Fibroblast of lung (primary cell): ENCODE results near the gene CLIC3. TPM values are rescaled to one million over a fixed set of nuclear protein-coding genes. Genes with fewer than 3 reads are reported as not detected.

Experiments used
- DNase-seq, 2 donors: peaks; one replicate each; pipeline versions ENCODE4 v3.0.0 to v3.0.0-alpha.2; 2010; ENCODE audit warnings: low read depth in 2 of 2
- H2AFZ ChIP-seq: 2 replicates; pipeline ENCODE4 v1.5.1; 2012; ENCODE audit warnings: low read length, control low read depth, inconsistent platforms
- H3K27ac ChIP-seq: 2 replicates; pipeline ENCODE4 v1.5.1; 2011; ENCODE audit warnings: low read length, control low read depth; ENCODE audit not compliant: insufficient read depth
- H3K27me3 ChIP-seq: 2 replicates; pipeline ENCODE4 v1.5.1; 2011; ENCODE audit warnings: mild to moderate bottlenecking, low read length; ENCODE audit not compliant: control insufficient read depth, insufficient read depth
- H3K36me3 ChIP-seq: 2 replicates; pipeline ENCODE4 v1.5.1; 2011; ENCODE audit warnings: low read length; ENCODE audit not compliant: control insufficient read depth, insufficient read depth
- H3K4me1 ChIP-seq: 2 replicates; pipeline ENCODE4 v1.5.1; 2011; ENCODE audit warnings: low read length; ENCODE audit not compliant: control insufficient read depth, insufficient read depth; ENCODE audit errors: extremely low read depth
- H3K4me2 ChIP-seq: 2 replicates; pipeline ENCODE4 v1.5.1; 2011; ENCODE audit warnings: low read length, control low read depth; ENCODE audit not compliant: insufficient read depth; ENCODE audit errors: extremely low read depth
- H3K4me3 ChIP-seq, 4 experiments: fragments of 200-600 bp in 1 of 4; sonication (generic) in 1 of 4; replicated peaks in 1 of 4; 2 replicates each; pipeline ENCODE4 v1.5.1; 2011 to 2016; ENCODE audit warnings: low read length in 4 of 4, low read depth in 3 of 4, mild to moderate bottlenecking in 3 of 4, control low read depth in 2 of 4, inconsistent platforms in 1 of 4, mixed read lengths in 1 of 4; ENCODE audit not compliant: insufficient read depth in 1 of 4; ENCODE audit errors: control extremely low read depth in 1 of 4
- H3K79me2 ChIP-seq: 2 replicates; pipeline ENCODE4 v1.5.1; 2012; ENCODE audit warnings: mild to moderate bottlenecking, low read length, inconsistent platforms; ENCODE audit not compliant: control insufficient read depth, insufficient read depth
- H3K9ac ChIP-seq: 2 replicates; pipeline ENCODE4 v1.5.1; 2011; ENCODE audit warnings: mild to moderate bottlenecking, low read length, control low read depth; ENCODE audit not compliant: insufficient read depth
- H3K9me3 ChIP-seq: 2 replicates; pipeline ENCODE4 v1.5.1; 2012; ENCODE audit warnings: low read depth, low read length; ENCODE audit not compliant: control insufficient read depth, insufficient read depth
- H4K20me1 ChIP-seq: 2 replicates; pipeline ENCODE4 v1.5.1; 2011; ENCODE audit warnings: low read length; ENCODE audit not compliant: control insufficient read depth, insufficient read depth; ENCODE audit errors: extremely low read depth
- CTCF ChIP-seq, 2 donors: IDR thresholded peaks in 1 of 2; conservative IDR thresholded peaks in 1 of 2; 1 replicate in 1 of 2; 2 replicates in 1 of 2; pipeline ENCODE4 v1.5.1; 2011 to 2012; ENCODE audit warnings: low read length in 2 of 2, control low read depth in 1 of 2, inconsistent platforms in 1 of 2, low read depth in 1 of 2, mild to moderate bottlenecking in 1 of 2
- EZH2 ChIP-seq: IDR thresholded peaks from 2 replicates; pipeline ENCODE4 v1.5.1; 2012; ENCODE audit warnings: low read length, control low read depth, mild to moderate bottlenecking; ENCODE audit errors: missing control alignments
- polyA plus RNA-seq, 2 donors: library from polyadenylated mRNA; depleted of rRNA in 1 of 2; stranded (reverse) in 1 of 2; unstranded in 1 of 2; fragments of >200 nt; gene quantifications; 2 replicates each; pipeline ENCODE4 v1.2.1, GENCODE V29; 2011 to 2012; ENCODE audit warnings: missing spikeins in 1 of 2
- total RNA-seq: library from RNA; depleted of rRNA; stranded (reverse); fragments of >200 nt; gene quantifications from 2 replicates; pipeline ENCODE4 v1.2.1, GENCODE V29; 2014

CLIC3 gene
- total and polyA plus RNA-seq, 2 donors (not counting 1 experiment from before 2014, with no cell fraction given), result 0.98 to 3.5 TPM

- no peaks in the 10 kb centered on the region for H3K36me3 ChIP-seq
- no peak overlapping the region for H2AFZ ChIP-seq
- H3K27me3 ChIP-seq, result peaks cover 4% of the 10 kb centered on the region
- H4K20me1 ChIP-seq, result no peaks in the 10 kb centered on the region
- no peaks in the 10 kb centered on the region for H3K4me1 ChIP-seq
- H3K27ac ChIP-seq, result no peak overlapping the region
- no peak overlapping the region for H3K4me3 ChIP-seq
- no peaks in the 10 kb centered on the region for H3K9me3 ChIP-seq
- DNase-seq, result no peak
- H3K4me2 ChIP-seq, result no peak overlapping the region
- no peaks in the 10 kb centered on the region for H3K79me2 ChIP-seq
- H3K9ac ChIP-seq, result no peak overlapping the region
- no peak for TF ChIP-seq EZH2
- TF ChIP-seq CTCF (conservative IDR thresholded peaks at IDR 0.05 in 1 of 2, IDR thresholded peaks at IDR 0.05 in 1 of 2; ENCODE audit: low read depth in 1 of 2, low read length in 2 of 2), result no peak
Observed at GRCh38 chr9:136969774-136970173, 26.6 kb downstream of the CLIC3 start.

- H3K4me3 ChIP-seq, result no peak overlapping the region
- no peak overlapping the region for H3K4me2 ChIP-seq
- H3K27ac ChIP-seq, result no peak overlapping the region
- H3K9me3 ChIP-seq, result no peaks in the 10 kb centered on the region
- no peaks in the 10 kb centered on the region for H3K36me3 ChIP-seq
- no peaks in the 10 kb centered on the region for H3K79me2 ChIP-seq
- peaks cover 4% of the 10 kb centered on the region for H3K27me3 ChIP-seq
- H3K4me1 ChIP-seq, result no peaks in the 10 kb centered on the region
- no peak overlapping the region for H3K9ac ChIP-seq
- no peak for DNase-seq
- TF ChIP-seq EZH2 (no peak), CTCF (conservative IDR thresholded peaks at IDR 0.05 in 1 of 2, IDR thresholded peaks at IDR 0.05 in 1 of 2; ENCODE audit: low read depth in 1 of 2, low read length in 2 of 2) (no peak)
- no peak overlapping the region for H2AFZ ChIP-seq
- no peaks in the 10 kb centered on the region for H4K20me1 ChIP-seq
Observed at GRCh38 chr9:136969150-136969549, 27.2 kb downstream of the CLIC3 start.

GRCh38 chr9:136968333-136969127, 27.8 kb downstream of the CLIC3 start:
- Histone ChIP-seq H3K4me3 (no peak overlapping the region), H3K9ac (no peak overlapping the region), H3K4me2 (no peak overlapping the region), H3K36me3 (no peaks in the 10 kb centered on the region), H2AFZ (no peak overlapping the region), H3K4me1 (no peaks in the 10 kb centered on the region), H3K27me3 (peaks cover 4% of the 10 kb centered on the region), H3K9me3 (no peaks in the 10 kb centered on the region), H3K79me2 (no peaks in the 10 kb centered on the region), H3K27ac (no peak overlapping the region), H4K20me1 (no peaks in the 10 kb centered on the region)
- no peak for TF ChIP-seq CTCF (conservative IDR thresholded peaks at IDR 0.05 in 1 of 2, IDR thresholded peaks at IDR 0.05 in 1 of 2; ENCODE audit: low read depth in 1 of 2, low read length in 2 of 2)
- no peak for TF ChIP-seq EZH2
- no peak for DNase-seq
